Gastrocnemius medialis (tissue), 4 donors: ENCODE measurements around the gene ZFYVE28. TPM values are rescaled to one million over a fixed set of nuclear protein-coding genes. Genes with fewer than 3 reads are reported as not detected.
A peak's percentile ranks its signal among the peaks of the same experiment; 100 is the strongest.

Experiments used
- ATAC-seq, 2 donors: fragments of 150-250 bp; one replicate each; pipeline ENCODE4 v1.9.1; 2016
- DNase-seq, 2 donors: peaks; one replicate each; pipeline ENCODE4 v3.0.0-alpha.2; 2019
- H3K27ac ChIP-seq, 4 donors: fragments of 200-600 bp; sonication (generic); 1 replicate in 1 of 4; 2 replicates in 3 of 4; pipeline ENCODE4 v1.5.1; 2016 to 2018; ENCODE audit warnings: mild to moderate bottlenecking in 2 of 4, moderate library complexity in 1 of 4
- H3K27me3 ChIP-seq, 3 donors: fragments of 200-600 bp; sonication (generic) in 2 of 3; 1 replicate in 1 of 3; 2 replicates in 2 of 3; pipeline versions ENCODE4 v1.5.1 to v1.6.0; 2016 to 2019; ENCODE audit warnings: mild to moderate bottlenecking in 1 of 3, moderate library complexity in 1 of 3
- H3K36me3 ChIP-seq, 2 donors: fragments of 200-600 bp; sonication (generic) in 1 of 2; one replicate each; pipeline ENCODE4 v1.5.1; 2017 to 2018
- H3K4me1 ChIP-seq, 2 donors: fragments of 200-600 bp; sonication (generic) in 1 of 2; one replicate each; pipeline ENCODE4 v1.5.1; 2016 to 2017; ENCODE audit warnings: mild to moderate bottlenecking in 2 of 2
- H3K4me3 ChIP-seq, 4 donors: fragments of 200-600 bp; sonication (generic) in 3 of 4; 1 replicate in 1 of 4; 2 replicates in 3 of 4; pipeline ENCODE4 v1.5.1; 2016 to 2019; ENCODE audit warnings: mild to moderate bottlenecking in 2 of 4
- H3K9me3 ChIP-seq, 3 donors: fragments of 200-600 bp; sonication (generic) in 2 of 3; 1 replicate in 1 of 3; 2 replicates in 2 of 3; pipeline ENCODE4 v1.5.1; 2016 to 2019
- POLR2A ChIP-seq, 2 donors: fragments of 450-650 bp; IDR thresholded peaks; one replicate each; pipeline ENCODE4 v1.6.1; 2017; ENCODE audit warnings: antibody characterized with exemption in 2 of 2, mild to moderate bottlenecking in 2 of 2, moderate library complexity in 2 of 2
- in situ Hi-C, 4 donors: fragments of 200-750 bp; cut with MboI; loops; one replicate each; pipeline versions ENCODE4 v1.15.0 to v1.8.0; 2017; ENCODE audit warnings: low sequenced_read_pairs in 4 of 4
- intact Hi-C: fragments of 100-400 bp; cut with DNase I; formaldehyde crosslinking; loops from one replicate; pipeline ENCODE4 v1.15.1; 2023; ENCODE audit warnings: low total_unique reads
- total RNA-seq, 4 donors: library from RNA; depleted of rRNA; stranded (reverse); fragments of >200 nt; gene quantifications; one replicate each; pipeline versions ENCODE4 v1.1.0 to v1.2.3, GENCODE V29; 2016
- TF ChIP-seq, protein P1 (sequence below), 5 experiments: fragments of 450-650 bp in 3 of 5; fragments of 200-600 bp in 2 of 5; sonication (generic) in 2 of 5; IDR thresholded peaks in 4 of 5; conservative IDR thresholded peaks in 1 of 5; 1 replicate in 4 of 5; 2 replicates in 1 of 5; pipeline ENCODE4 v1.5.1; 2016 to 2019; ENCODE audit warnings: antibody characterized with exemption in 5 of 5, mild to moderate bottlenecking in 3 of 5, moderate library complexity in 3 of 5

The ZFYVE28 gene
- total RNA-seq, 4 donors from 2014 or later: 1.8 to 6.0 (median 3.4) TPM

- peaks cover 0 to 39% of the 10 kb centered on the region in 2 donors for H3K36me3 ChIP-seq
- in situ Hi-C loops: loop anchor here in 3 of 4 donors (25.0 kb wide), 2 partner anchors 164 to 714 kb away; partner anchors contain the start of genes CFAP99 (in 2 of the 3), ZFYVE28 (in 2 of the 3), GRK4 (in 1 of the 3) and NOP14 (in 1 of the 3)
Measured at GRCh38 chr4:2248044-2248780, 170.2 kb downstream of the ZFYVE28 start.

GRCh38 chr4:2247128-2248043 lies 171.1 kb downstream of the ZFYVE28 start:
- Histone ChIP-seq H3K27me3 (no peaks in the 10 kb centered on the region), H3K4me3 (no peak overlapping the region), H3K4me1 (peaks cover 0 to 9% of the 10 kb centered on the region in 2 donors), H3K36me3 (peaks cover 0 to 38% of the 10 kb centered on the region in 2 donors), H3K9me3 (no peaks in the 10 kb centered on the region), H3K27ac (no peak overlapping the region)
- ATAC-seq: no peak
- intact Hi-C loops (no loop called here), in situ Hi-C loops (loop anchor here in 3 of 4 donors (25.0 kb wide), 2 partner anchors 165 to 715 kb away; partner anchors contain the start of genes CFAP99 (in 2 of the 3), ZFYVE28 (in 2 of the 3), GRK4 (in 1 of the 3) and NOP14 (in 1 of the 3))
- TF ChIP-seq, protein P1, sequence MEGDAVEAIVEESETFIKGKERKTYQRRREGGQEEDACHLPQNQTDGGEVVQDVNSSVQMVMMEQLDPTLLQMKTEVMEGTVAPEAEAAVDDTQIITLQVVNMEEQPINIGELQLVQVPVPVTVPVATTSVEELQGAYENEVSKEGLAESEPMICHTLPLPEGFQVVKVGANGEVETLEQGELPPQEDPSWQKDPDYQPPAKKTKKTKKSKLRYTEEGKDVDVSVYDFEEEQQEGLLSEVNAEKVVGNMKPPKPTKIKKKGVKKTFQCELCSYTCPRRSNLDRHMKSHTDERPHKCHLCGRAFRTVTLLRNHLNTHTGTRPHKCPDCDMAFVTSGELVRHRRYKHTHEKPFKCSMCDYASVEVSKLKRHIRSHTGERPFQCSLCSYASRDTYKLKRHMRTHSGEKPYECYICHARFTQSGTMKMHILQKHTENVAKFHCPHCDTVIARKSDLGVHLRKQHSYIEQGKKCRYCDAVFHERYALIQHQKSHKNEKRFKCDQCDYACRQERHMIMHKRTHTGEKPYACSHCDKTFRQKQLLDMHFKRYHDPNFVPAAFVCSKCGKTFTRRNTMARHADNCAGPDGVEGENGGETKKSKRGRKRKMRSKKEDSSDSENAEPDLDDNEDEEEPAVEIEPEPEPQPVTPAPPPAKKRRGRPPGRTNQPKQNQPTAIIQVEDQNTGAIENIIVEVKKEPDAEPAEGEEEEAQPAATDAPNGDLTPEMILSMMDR (IDR thresholded peaks at IDR 0.05 in 4 of 5, conservative IDR thresholded peaks at IDR 0.05 in 1 of 5): no peak
- no peak for DNase-seq

More at GRCh38 chr4:2248044-2248780, 170.2 kb downstream of the ZFYVE28 start:
- intact Hi-C loops: no loop called here
- H3K27ac ChIP-seq: no peak overlapping the region
- H3K27me3 ChIP-seq: no peaks in the 10 kb centered on the region
- peaks cover 0 to 18% of the 10 kb centered on the region in 2 donors for H3K4me1 ChIP-seq
- no peaks in the 10 kb centered on the region for H3K9me3 ChIP-seq
- peak in 1 of 2 donors; percentile 1 for DNase-seq
- TF ChIP-seq, protein P1 (IDR thresholded peaks at IDR 0.05 in 4 of 5, conservative IDR thresholded peaks at IDR 0.05 in 1 of 5): no peak
- TF ChIP-seq POLR2A (IDR thresholded peaks at IDR 0.05): no peak
- no peak overlapping the region for H3K4me3 ChIP-seq
- ATAC-seq: no peak

DNA sequence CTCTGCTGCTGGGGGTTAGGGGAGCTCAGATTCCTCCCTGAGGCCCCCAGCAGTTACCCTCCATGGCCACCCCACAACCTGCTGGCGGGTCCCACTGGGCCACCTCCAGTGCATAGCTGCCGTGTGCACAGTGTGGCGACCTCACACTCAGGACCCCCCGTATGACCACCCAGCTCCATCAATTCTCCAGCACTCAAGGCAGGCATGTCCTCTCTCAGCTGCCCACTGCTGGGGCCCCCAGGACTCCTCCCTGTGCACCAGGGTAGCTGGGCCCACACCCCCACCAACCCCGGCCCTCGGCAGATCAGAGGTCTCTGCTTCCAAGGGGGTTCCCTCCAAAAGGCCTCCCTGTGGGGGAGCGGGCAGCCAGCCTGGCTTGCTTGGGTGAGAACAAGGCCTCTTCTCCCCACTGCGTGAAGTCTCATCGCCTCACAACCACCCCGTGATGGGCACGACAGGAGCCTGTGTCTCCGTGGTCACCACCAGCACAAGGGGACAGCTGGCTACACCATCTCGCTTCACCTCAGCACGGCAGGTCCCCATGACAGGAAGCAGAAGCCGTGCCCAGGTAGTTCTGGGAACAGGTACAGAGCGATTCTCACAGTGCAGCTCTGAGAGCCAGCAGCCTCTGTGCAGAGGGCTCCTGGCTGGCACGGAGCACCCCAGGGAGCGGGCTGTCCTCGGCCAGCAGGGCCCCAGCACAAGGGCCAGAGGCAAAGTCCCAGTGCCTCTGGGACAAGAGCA lies 171.9 kb downstream of the ZFYVE28 start:
- no peak for TF ChIP-seq POLR2A (IDR thresholded peaks at IDR 0.05)
- TF ChIP-seq, protein P1 (IDR thresholded peaks at IDR 0.05 in 4 of 5, conservative IDR thresholded peaks at IDR 0.05 in 1 of 5): no peak
- no peak for DNase-seq
- in situ Hi-C loops: loop anchor here in 3 of 4 donors (25.0 kb wide), 2 partner anchors 166 to 716 kb away; partner anchors contain the start of genes CFAP99 (in 2 of the 3), ZFYVE28 (in 2 of the 3), GRK4 (in 1 of the 3) and NOP14 (in 1 of the 3)

DNA sequence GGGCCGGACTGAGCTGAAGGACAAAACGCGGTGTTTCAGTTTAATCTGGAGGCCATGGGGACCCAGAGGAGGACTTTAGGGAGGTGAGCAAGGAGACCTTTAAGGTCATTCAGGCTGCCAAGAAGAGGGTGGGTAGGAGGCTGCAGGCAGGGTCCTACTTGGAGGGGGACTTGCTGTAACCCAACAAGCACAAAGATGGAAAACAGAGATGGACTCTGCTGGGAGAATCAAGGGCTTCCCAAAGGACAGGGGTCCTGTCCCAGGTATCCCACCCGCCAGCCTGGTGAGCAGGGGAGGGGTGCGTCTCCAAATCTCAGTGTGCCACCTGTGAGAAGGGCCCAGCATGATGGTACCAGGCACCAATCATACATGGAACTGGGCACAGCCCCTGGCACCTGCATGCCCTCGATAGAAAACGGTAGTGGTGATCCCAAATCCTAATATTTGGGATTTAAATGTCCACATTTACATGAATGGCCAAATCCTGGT lies 172.6 kb downstream of the ZFYVE28 start:
- H3K9me3 ChIP-seq: no peaks in the 10 kb centered on the region
- intact Hi-C loops (no loop called here), in situ Hi-C loops (loop anchor here in 3 of 4 donors (25.0 kb wide), 2 partner anchors 166 to 716 kb away; partner anchors contain the start of genes CFAP99 (in 2 of the 3), ZFYVE28 (in 2 of the 3), GRK4 (in 1 of the 3) and NOP14 (in 1 of the 3))
- peak overlapping the region; percentile 34 to 52 (median 43) for H3K27ac ChIP-seq
- ATAC-seq (no peak), DNase-seq (no peak)
- peaks cover 0 to 24% of the 10 kb centered on the region in 2 donors for H3K36me3 ChIP-seq
- no peak for TF ChIP-seq POLR2A (IDR thresholded peaks at IDR 0.05)
- TF ChIP-seq, protein P1 (IDR thresholded peaks at IDR 0.05 in 4 of 5, conservative IDR thresholded peaks at IDR 0.05 in 1 of 5): no peak
- H3K4me3 ChIP-seq: no peak overlapping the region
- peaks cover 4 to 15% of the 10 kb centered on the region in 2 donors for H3K4me1 ChIP-seq
- H3K27me3 ChIP-seq: no peaks in the 10 kb centered on the region

More for the DNA sequence above, 171.9 kb downstream of the ZFYVE28 start:
- peaks cover 0 to 9% of the 10 kb centered on the region in 2 donors for H3K4me1 ChIP-seq
- no peaks in the 10 kb centered on the region for H3K9me3 ChIP-seq
- ATAC-seq: no peak
- H3K27ac ChIP-seq: no peak overlapping the region
- peaks cover 0 to 31% of the 10 kb centered on the region in 2 donors for H3K36me3 ChIP-seq
- H3K27me3 ChIP-seq: no peaks in the 10 kb centered on the region
- intact Hi-C loops: no loop called here
- H3K4me3 ChIP-seq: no peak overlapping the region
